B cell (primary cell): ENCODE results near the gene FMOD. TPM values are rescaled to one million over a fixed set of nuclear protein-coding genes. Genes with fewer than 3 reads are reported as not detected.

Experiments used
- ATAC-seq: fragments of 200-7000 bp; cut with Tn5 transposase; one replicate; pipeline ENCODE4 v1.10.0; 2021; ENCODE audit warnings: low read depth, mild to moderate bottlenecking, moderate number of reproducible peaks, moderate library complexity
- CTCF ChIA-PET: fragments of 350-600 bp; sonication (Branson Sonifier 250); formaldehyde crosslinking; loops from one replicate; lab custom pipeline; 2021; ENCODE audit warnings: antibody characterized with exemption, inconsistent platforms; lab: Charles Lee
- POLR2A ChIA-PET: fragments of 350-600 bp; sonication (Branson Sonifier 250); formaldehyde crosslinking; loops from one replicate; lab custom pipeline; 2021; ENCODE audit warnings: antibody characterized with exemption; lab: Charles Lee
- DNase-seq: peaks from one replicate; pipeline ENCODE4 v3.0.0; 2013
- H2AFZ ChIP-seq: 2 replicates; pipeline ENCODE4 v1.6.1; 2012; ENCODE audit warnings: mild to moderate bottlenecking, low read depth, low read length; ENCODE audit not compliant: insufficient read depth, poor library complexity, severe bottlenecking
- H3K27ac ChIP-seq, 2 donors: 1 replicate in 1 of 2; 2 replicates in 1 of 2; pipeline ENCODE4 v1.5.1; 2012 to 2013; ENCODE audit warnings: low read length in 2 of 2, mild to moderate bottlenecking in 2 of 2, moderate library complexity in 1 of 2
- H3K27me3 ChIP-seq, 4 experiments: fragments of 200-600 bp in 1 of 4; sonication (generic) in 1 of 4; replicated peaks in 1 of 4; 1 replicate in 2 of 4; 2 replicates in 2 of 4; pipeline versions ENCODE4 v1.6.1 to v1.7.0; 2013 to 2016; ENCODE audit warnings: low read length in 3 of 4, mild to moderate bottlenecking in 2 of 4, mixed read lengths in 1 of 4, moderate library complexity in 1 of 4; ENCODE audit not compliant: insufficient read depth in 4 of 4, control insufficient read depth in 3 of 4; ENCODE audit errors: control extremely low read depth in 1 of 4
- H3K36me3 ChIP-seq, 2 experiments: replicated peaks in 1 of 2; 1 replicate in 1 of 2; 2 replicates in 1 of 2; pipeline versions ENCODE4 v1.6.1 to v1.7.1; 2013; ENCODE audit warnings: low read length in 1 of 2; ENCODE audit not compliant: insufficient read depth in 2 of 2, control insufficient read depth in 1 of 2; ENCODE audit errors: control extremely low read depth in 1 of 2, extremely low read depth in 1 of 2
- H3K4me1 ChIP-seq, 2 donors: fragments of 200-600 bp in 1 of 2; sonication (generic) in 1 of 2; 1 replicate in 1 of 2; 2 replicates in 1 of 2; pipeline versions ENCODE4 v1.5.1 to v1.6.1; 2013 to 2017; ENCODE audit warnings: low read length in 2 of 2; ENCODE audit not compliant: control insufficient read depth in 2 of 2, insufficient read depth in 2 of 2
- H3K4me2 ChIP-seq: replicated peaks from 2 replicates; pipeline ENCODE3; 2012; ENCODE audit warnings: mild to moderate bottlenecking, low read depth, low read length; ENCODE audit not compliant: poor library complexity, severe bottlenecking
- H3K4me3 ChIP-seq, 5 experiments: fragments of 200-600 bp in 1 of 5; sonication (generic) in 1 of 5; 1 replicate in 3 of 5; 2 replicates in 2 of 5; pipeline versions ENCODE4 v1.5.1 to v1.7.0; 2011 to 2016; ENCODE audit warnings: low read length in 4 of 5, mild to moderate bottlenecking in 4 of 5, low read depth in 2 of 5, control low read depth in 1 of 5, moderate library complexity in 1 of 5; ENCODE audit not compliant: insufficient read depth in 1 of 5; ENCODE audit errors: control extremely low read depth in 1 of 5, extremely low read depth in 1 of 5
- H3K79me2 ChIP-seq: fragments of 200-600 bp; sonication (generic); one replicate; pipeline ENCODE4 v1.6.0; 2016; ENCODE audit warnings: low read length; ENCODE audit not compliant: control insufficient read depth, insufficient read depth
- H3K9ac ChIP-seq: fragments of 200-600 bp; sonication (generic); 2 replicates; pipeline ENCODE4 v1.6.1; 2017; ENCODE audit warnings: mild to moderate bottlenecking, low read length, moderate library complexity
- H3K9me3 ChIP-seq, 3 donors: one replicate each; pipeline versions ENCODE4 v1.6.1 to v1.7.1; 2013; ENCODE audit warnings: low read length in 2 of 3; ENCODE audit not compliant: control insufficient read depth in 2 of 3, insufficient read depth in 1 of 3; ENCODE audit errors: control extremely low read depth in 1 of 3
- H4K20me1 ChIP-seq: 2 replicates; pipeline ENCODE4 v1.6.0; 2012; ENCODE audit warnings: mild to moderate bottlenecking, low read length; ENCODE audit not compliant: insufficient read depth, control insufficient read depth, poor library complexity, severe bottlenecking
- H3K27ac Mint-ChIP-seq: one replicate; pipeline ENCODE4 v1.8.0; 2021; ENCODE audit warnings: mixed read lengths
- H3K27me3 Mint-ChIP-seq: one replicate; pipeline ENCODE4 v1.8.0; 2021; ENCODE audit warnings: mixed read lengths
- H3K4me1 Mint-ChIP-seq: one replicate; pipeline ENCODE4 v1.8.0; 2021; ENCODE audit warnings: mixed read lengths
- H3K4me3 Mint-ChIP-seq: one replicate; pipeline ENCODE4 v1.8.0; 2021; ENCODE audit warnings: mixed read lengths
- H3K9me3 Mint-ChIP-seq: one replicate; pipeline ENCODE4 v1.8.0; 2022; ENCODE audit warnings: mixed read lengths; ENCODE audit not compliant: insufficient read depth
- CTCF ChIP-seq: fragments of 200-600 bp; IDR thresholded peaks from one replicate; pipeline ENCODE4 v1.8.0; 2022; ENCODE audit warnings: antibody characterized with exemption, mild to moderate bottlenecking
- EZH2 ChIP-seq: IDR thresholded peaks from 2 replicates; pipeline ENCODE4 v1.6.1; 2012; ENCODE audit warnings: borderline replicate concordance, low read depth, mild to moderate bottlenecking, moderate library complexity, low read length; ENCODE audit not compliant: insufficient read depth, poor library complexity, severe bottlenecking
- WGBS: methylation state at CpG from one replicate; pipeline ENCODE4 v1.1.5; 2013; ENCODE audit warnings: missing lambda C conversion rate; ENCODE audit not compliant: insufficient coverage; 5-methylcytosine and 5-hydroxymethylcytosine counted together
- intact Hi-C: fragments of 100-400 bp; cut with micrococcal nuclease; formaldehyde crosslinking; loops from one replicate; pipeline ENCODE4 v1.10.0; 2022
- polyA plus RNA-seq: library from polyadenylated mRNA; depleted of rRNA; stranded (reverse); fragments of >200 nt; gene quantifications from 2 replicates; pipeline ENCODE4 v1.2.3, GENCODE V29; 2012
- total RNA-seq, 2 donors: library from RNA; stranded (reverse); fragments of 120-200 nt in 1 of 2; gene quantifications; 1 replicate in 1 of 2; 2 replicates in 1 of 2; pipeline versions ENCODE4 v1.2.3 to v1.2.4, GENCODE V29; 2013 to 2022

Gene FMOD
- total and polyA plus RNA-seq, 2 donors (not counting 1 experiment from before 2014, with no cell fraction given) = not detected

- H3K27me3 Mint-ChIP-seq = peaks cover 17% of the 10 kb centered on the region
- no peak for TF ChIP-seq EZH2
- no peak for DNase-seq
- peaks cover 20% of the 10 kb centered on the region for H3K4me1 Mint-ChIP-seq
- no peak overlapping the region for H3K9ac ChIP-seq
- no peaks in the 10 kb centered on the region for H3K9me3 Mint-ChIP-seq
- no peaks in the 10 kb centered on the region for H3K36me3 ChIP-seq
- CTCF ChIA-PET = interaction anchor here (0.6 to 5.7 kb wide), 7 partner anchors 14 to 142 kb away, joined by 3 to 61 read pairs (median 4); no protein-coding TSS in a partner anchor
- H3K4me3 ChIP-seq = no peak overlapping the region
- H3K27ac Mint-ChIP-seq = no peak overlapping the region
- H3K4me2 ChIP-seq = peak overlapping the region; percentile 56
- H3K27me3 ChIP-seq = peaks cover 0 to 5% (median 0%) of the 10 kb centered on the region in 4 experiments
- no peaks in the 10 kb centered on the region for H3K9me3 ChIP-seq
- POLR2A ChIA-PET = no interaction called here
- H3K27ac ChIP-seq = no peak overlapping the region
- H3K4me1 ChIP-seq = peaks cover 18 to 19% of the 10 kb centered on the region in 2 donors
- H3K4me3 Mint-ChIP-seq = no peak overlapping the region
- no peaks in the 10 kb centered on the region for H3K79me2 ChIP-seq
- H2AFZ ChIP-seq = no peak overlapping the region
- ATAC-seq = no peak
- no peaks in the 10 kb centered on the region for H4K20me1 ChIP-seq
- intact Hi-C loops = loop anchor here (5.0 kb wide), 1 partner anchor 65 kb away; no protein-coding TSS in a partner anchor
Observed at GRCh38 chr1:203362720-203363025, 11.8 kb upstream of the FMOD start.

- peaks cover 20% of the 10 kb centered on the region for H3K4me1 Mint-ChIP-seq
- H3K9me3 Mint-ChIP-seq = no peaks in the 10 kb centered on the region
- Histone ChIP-seq H4K20me1 (no peaks in the 10 kb centered on the region), H3K9me3 (peaks cover 0 to 3% (median 0%) of the 10 kb centered on the region in 3 donors), H3K27me3 (peaks cover 0 to 6% (median 0%) of the 10 kb centered on the region in 4 experiments), H2AFZ (peak overlapping the region; percentile 67), H3K79me2 (no peaks in the 10 kb centered on the region), H3K4me1 (peaks cover 18 to 19% of the 10 kb centered on the region in 2 donors), H3K4me2 (peak overlapping the region; percentile 56), H3K9ac (no peak overlapping the region), H3K27ac (no peak overlapping the region), H3K4me3 (no peak overlapping the region), H3K36me3 (no peaks in the 10 kb centered on the region)
- TF ChIP-seq CTCF (no peak), EZH2 (no peak)
- CTCF ChIA-PET = interaction anchor here (0.6 to 5.7 kb wide), 11 partner anchors 15 to 143 kb away, joined by 3 to 61 read pairs (median 4); no protein-coding TSS in a partner anchor
- WGBS = 30% methylated on average over 5 of the region's 6 CpGs
- intact Hi-C loops = loop anchor here (5.0 kb wide), 1 partner anchor 65 kb away; no protein-coding TSS in a partner anchor
- DNase-seq (peak; percentile 72), ATAC-seq (peak; percentile 93)
- POLR2A ChIA-PET = no interaction called here
- peak overlapping the region; percentile 41 for H3K27ac Mint-ChIP-seq
- peaks cover 19% of the 10 kb centered on the region for H3K27me3 Mint-ChIP-seq
- no peak overlapping the region for H3K4me3 Mint-ChIP-seq
Observed at GRCh38 chr1:203361945-203362719, 11.2 kb upstream of the FMOD start.
